T47D (cell line): Measurements from ENCODE around the gene BDP1.
"Not testable (repeated sequence)": the region's sequence is repeated elsewhere in the genome, so short reads cannot be mapped to it uniquely, and the experiment has no call there.

Source experiments
- DNase-seq, 2 experiments: peaks; one replicate each; pipeline versions ENCODE4 v3.0.0 to v3.0.0-alpha.2; 2011 to 2012; ENCODE audit warnings: low read depth in 1 of 2, low spot score in 1 of 2
- JUND ChIP-seq: IDR thresholded peaks from 2 replicates; pipeline ENCODE4 v1.6.1; 2012; ENCODE audit warnings: low read depth
- in situ Hi-C: cut with HindIII; loops from 2 replicates; pipeline ENCODE4 v1.10.0; 2016; ENCODE audit warnings: low sequenced_read_pairs, low pct_unique_long_range_greater_than_20kb

The BDP1 gene

GRCh38 chr5:71503536-71503935, 48.1 kb downstream of the BDP1 start:
- no peak for TF ChIP-seq JUND
- DNase-seq = no peak
- in situ Hi-C loops = no loop called here

GRCh38 chr5:71522151-71522550, 66.7 kb downstream of the BDP1 start:
- TF ChIP-seq JUND = no peak
- in situ Hi-C loops = no loop called here
- no peak for DNase-seq

GRCh38 chr5:71525611-71526010, 70.2 kb downstream of the BDP1 start:
- in situ Hi-C loops, DNase-seq: not testable (repeated sequence)

GRCh38 chr5:71528206-71528605, 72.8 kb downstream of the BDP1 start:
- no peak for DNase-seq
- TF ChIP-seq JUND = no peak
- in situ Hi-C loops = no loop called here

GRCh38 chr5:71529682-71530081, 74.2 kb downstream of the BDP1 start:
- no peak for TF ChIP-seq JUND
- in situ Hi-C loops = no loop called here

GRCh38 chr5:71533142-71533541, 77.7 kb downstream of the BDP1 start:
- no peak for DNase-seq
- in situ Hi-C loops = no loop called here
- no peak for TF ChIP-seq JUND

More at GRCh38 chr5:71529682-71530081, 74.2 kb downstream of the BDP1 start:
- no peak for DNase-seq

GRCh38 chr5:71533615-71534014, 78.2 kb downstream of the BDP1 start:
- TF ChIP-seq JUND = no peak
- in situ Hi-C loops = no loop called here
- DNase-seq = peak in 1 of 2 experiments; percentile 44

GRCh38 chr5:71537687-71538086, 82.2 kb downstream of the BDP1 start:
- DNase-seq = no peak
- no peak for TF ChIP-seq JUND
- in situ Hi-C loops = no loop called here

GRCh38 chr5:71550885-71551284, 95.4 kb downstream of the BDP1 start:
- DNase-seq, in situ Hi-C loops: not testable (repeated sequence)

GRCh38 chr5:71551582-71551981, 96.1 kb downstream of the BDP1 start:
- in situ Hi-C loops = not testable (repeated sequence)

GRCh38 chr5:71552026-71552749, 96.7 kb downstream of the BDP1 start:
- in situ Hi-C loops, DNase-seq: not testable (repeated sequence)

More at GRCh38 chr5:71551582-71551981, 96.1 kb downstream of the BDP1 start:
- not testable (repeated sequence) for DNase-seq

GRCh38 chr5:71563161-71563560, 107.7 kb downstream of the BDP1 start:
- in situ Hi-C loops = no loop called here
- TF ChIP-seq JUND = no peak
- no peak for DNase-seq

GRCh38 chr5:71564895-71565294, 109.4 kb downstream of the BDP1 start:
- DNase-seq = no peak
- in situ Hi-C loops = no loop called here
- TF ChIP-seq JUND = no peak
